Muscle layer of colon (tissue), 2 donors: ENCODE results near the gene OPTC.
"Not testable (repeated sequence)": the region's sequence is repeated elsewhere in the genome, so short reads cannot be mapped to it uniquely, and the experiment has no call there.

Source experiments
- H3K27ac ChIP-seq: one replicate; pipeline ENCODE4 v1.7.0; 2013; ENCODE audit warnings: low read depth, mild to moderate bottlenecking, low read length, moderate library complexity
- H3K27me3 ChIP-seq, 2 donors: one replicate each; pipeline ENCODE4 v1.7.0; 2013; ENCODE audit warnings: low read length in 2 of 2, mild to moderate bottlenecking in 2 of 2; ENCODE audit not compliant: insufficient read depth in 2 of 2, control insufficient read depth in 1 of 2
- H3K36me3 ChIP-seq: one replicate; pipeline ENCODE4 v1.7.0; 2013; ENCODE audit warnings: mild to moderate bottlenecking, low read length; ENCODE audit not compliant: insufficient read depth
- H3K4me1 ChIP-seq: one replicate; pipeline ENCODE4 v1.7.0; 2013; ENCODE audit warnings: mild to moderate bottlenecking, low read length; ENCODE audit not compliant: insufficient read depth
- H3K4me3 ChIP-seq, 2 donors: one replicate each; pipeline ENCODE4 v1.7.0; 2013; ENCODE audit warnings: low read length in 2 of 2, low read depth in 1 of 2, mild to moderate bottlenecking in 1 of 2, moderate library complexity in 1 of 2
- H3K9ac ChIP-seq: one replicate; pipeline ENCODE4 v1.7.0; 2013; ENCODE audit warnings: low read length
- H3K9me3 ChIP-seq: one replicate; pipeline ENCODE4 v1.7.0; 2013; ENCODE audit warnings: mild to moderate bottlenecking, low read length
- donor health status: abdominal sarcoma.
- donor health status: Adenocarcinoma of cecum.

The OPTC gene, protein sequence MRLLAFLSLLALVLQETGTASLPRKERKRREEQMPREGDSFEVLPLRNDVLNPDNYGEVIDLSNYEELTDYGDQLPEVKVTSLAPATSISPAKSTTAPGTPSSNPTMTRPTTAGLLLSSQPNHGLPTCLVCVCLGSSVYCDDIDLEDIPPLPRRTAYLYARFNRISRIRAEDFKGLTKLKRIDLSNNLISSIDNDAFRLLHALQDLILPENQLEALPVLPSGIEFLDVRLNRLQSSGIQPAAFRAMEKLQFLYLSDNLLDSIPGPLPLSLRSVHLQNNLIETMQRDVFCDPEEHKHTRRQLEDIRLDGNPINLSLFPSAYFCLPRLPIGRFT

DNA sequence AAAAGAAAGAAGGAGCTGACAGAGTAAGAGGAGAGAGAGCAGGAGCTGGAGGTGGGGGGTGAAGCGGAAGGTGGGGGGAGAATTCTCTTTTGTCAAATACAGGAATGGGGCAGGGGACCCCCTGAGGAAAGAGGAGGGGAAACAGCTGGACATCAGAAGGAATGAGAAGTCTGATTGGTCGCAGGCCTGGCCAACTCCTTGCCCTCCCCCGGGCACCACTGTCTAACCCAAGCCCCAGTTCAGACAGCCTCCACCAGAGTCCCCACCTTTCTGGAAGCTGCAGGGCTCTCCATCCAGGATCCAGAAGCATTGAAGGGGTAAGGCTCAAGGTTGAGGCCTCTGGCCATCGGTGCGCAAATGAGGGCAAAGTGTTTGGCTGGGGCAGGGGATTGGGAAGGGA is at the start of gene OPTC:
TSS of gene OPTC (plus strand) at position 253 of the 400 bp plus-strand sequence. CDS start 1,853 bp downstream, outside the sequence.
- Histone ChIP-seq H3K27me3 (no peaks in the 10 kb centered on the region), H3K4me1 (no peaks in the 10 kb centered on the region), H3K4me3 (no peak within 1 kb of the TSS), H3K27ac (no peak within 1 kb of the TSS), H3K9ac (no peak within 1 kb of the TSS), H3K9me3 (no peaks in the 10 kb centered on the region), H3K36me3 (peaks cover 7% of the 10 kb centered on the region)

DNA sequence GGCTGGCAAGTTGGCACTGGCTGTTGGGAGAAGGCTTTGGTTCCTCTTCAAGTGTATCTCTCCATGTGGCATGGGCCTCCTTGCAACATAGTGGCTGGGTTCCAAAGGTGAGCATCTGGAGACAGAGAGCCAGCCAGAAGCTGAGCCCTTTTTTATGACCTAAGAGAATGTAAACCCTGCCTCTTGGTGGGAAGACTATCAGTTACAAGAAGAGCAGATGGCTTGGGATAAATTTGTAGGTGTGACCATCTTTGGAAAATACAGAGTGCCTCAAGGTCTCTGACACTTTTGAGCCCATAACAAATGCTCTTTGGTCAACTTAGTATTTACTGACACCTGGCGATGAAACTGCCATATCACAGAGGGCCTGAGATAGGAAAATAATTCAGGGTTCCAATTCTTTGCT is 49.8 kb upstream of the OPTC start:
- Histone ChIP-seq H3K36me3 (no peaks in the 10 kb centered on the region), H3K4me3 (no peak overlapping the region), H3K4me1 (peaks cover 69% of the 10 kb centered on the region), H3K9me3 (peaks cover 9% of the 10 kb centered on the region), H3K27me3 (no peaks in the 10 kb centered on the region), H3K27ac (no peak overlapping the region), H3K9ac (no peak overlapping the region)

DNA sequence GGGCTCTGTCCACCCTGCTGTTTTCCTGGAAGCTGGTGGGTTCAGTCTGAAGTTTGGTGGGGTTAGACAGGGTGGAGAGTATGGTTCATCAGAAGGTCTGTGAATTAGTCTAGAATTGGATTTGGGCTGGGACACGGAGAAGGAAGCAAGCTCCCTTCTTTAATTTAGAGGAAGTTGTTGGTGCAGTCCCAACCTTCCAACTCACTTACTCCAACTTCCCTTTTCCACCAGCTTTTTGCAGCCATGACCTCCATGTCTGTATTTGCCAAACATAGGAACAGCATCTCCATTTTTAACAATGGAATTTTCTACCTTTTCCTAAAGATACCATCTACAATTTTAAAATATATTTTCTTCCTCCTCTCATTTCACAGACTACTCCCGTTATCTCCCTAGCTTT is 46.8 kb upstream of the OPTC start:
- Histone ChIP-seq H3K4me3 (no peak overlapping the region), H3K36me3 (no peaks in the 10 kb centered on the region), H3K4me1 (peaks cover 53% of the 10 kb centered on the region), H3K9ac (no peak overlapping the region), H3K27me3 (no peaks in the 10 kb centered on the region), H3K9me3 (peaks cover 9% of the 10 kb centered on the region), H3K27ac (no peak overlapping the region)

DNA sequence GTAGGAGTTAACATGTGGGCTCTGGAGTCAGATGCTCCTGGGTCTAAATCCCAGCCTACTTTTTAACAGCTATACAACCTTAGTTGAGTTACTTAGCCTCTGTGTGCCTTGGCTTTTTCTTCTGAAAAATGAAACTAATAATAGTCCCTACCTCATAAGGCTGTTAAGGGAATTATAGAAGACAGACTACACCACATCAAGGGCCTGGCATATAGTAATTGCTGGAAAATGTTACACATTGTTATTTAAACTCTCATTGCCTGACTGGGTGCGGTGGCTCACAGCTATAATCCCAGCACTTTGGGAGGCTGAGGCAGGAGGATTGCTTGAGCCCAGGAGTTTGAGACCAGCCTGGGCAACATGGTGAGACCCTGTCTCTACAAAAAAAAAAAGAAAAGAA is 46.4 kb upstream of the OPTC start:
- H3K4me1 ChIP-seq, result peaks cover 53% of the 10 kb centered on the region
- H3K9me3 ChIP-seq, H3K27ac ChIP-seq, H3K27me3 ChIP-seq, H3K9ac ChIP-seq, H3K4me3 ChIP-seq, H3K36me3 ChIP-seq: not testable (repeated sequence)

DNA sequence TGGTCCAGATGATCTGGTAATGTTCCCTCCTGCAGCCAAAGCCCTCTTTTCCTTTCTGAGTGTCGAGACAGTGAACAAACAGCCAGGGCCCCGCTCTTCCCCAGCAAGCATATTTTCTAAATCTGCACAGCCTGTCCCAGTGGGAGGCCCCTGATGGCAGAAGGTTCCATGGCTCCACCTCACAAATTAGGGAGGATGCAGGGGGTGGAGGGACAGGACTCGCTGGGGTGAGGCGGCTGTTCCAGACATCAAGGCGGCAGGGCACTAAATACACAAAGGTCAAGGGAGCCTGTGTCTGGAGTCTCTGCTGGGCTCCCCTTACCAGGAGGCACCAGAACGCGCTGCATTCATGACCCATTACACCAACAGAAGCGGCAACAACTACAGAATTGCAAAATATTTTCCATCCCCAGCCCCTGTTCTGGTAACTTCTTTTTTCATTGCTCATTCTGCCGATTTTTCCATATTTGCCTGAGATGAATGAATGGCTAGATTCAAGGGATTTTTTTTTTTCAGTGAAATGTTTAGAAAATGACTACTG is 45.4 kb upstream of the OPTC start:
- Histone ChIP-seq H3K4me1 (peaks cover 50% of the 10 kb centered on the region), H3K27me3 (no peaks in the 10 kb centered on the region), H3K9me3 (peaks cover 9% of the 10 kb centered on the region), H3K4me3 (no peak overlapping the region), H3K36me3 (no peaks in the 10 kb centered on the region), H3K9ac (no peak overlapping the region), H3K27ac (no peak overlapping the region)

DNA sequence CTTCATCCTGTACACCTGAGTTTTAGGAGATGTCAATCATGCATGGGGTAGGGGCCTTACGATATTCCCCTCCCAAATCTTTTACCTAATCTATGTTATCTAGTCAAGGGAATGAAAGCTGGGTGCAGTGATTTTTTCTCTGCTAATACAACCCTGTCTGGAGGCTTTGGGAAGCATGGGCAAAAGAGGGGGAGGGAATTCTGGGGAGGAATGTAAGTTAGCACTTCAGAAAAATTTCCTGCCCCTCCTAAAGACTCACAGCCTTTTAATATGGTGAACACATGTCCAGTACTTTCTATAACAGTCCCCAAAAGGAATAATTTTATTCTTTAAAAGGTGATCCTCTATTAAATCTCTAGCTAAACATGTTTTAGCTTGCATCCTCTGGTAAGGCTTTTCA is 44.0 kb upstream of the OPTC start:
- peaks cover 8% of the 10 kb centered on the region for H3K9me3 ChIP-seq
- H3K4me3 ChIP-seq, result no peak overlapping the region
- H3K36me3 ChIP-seq, result no peaks in the 10 kb centered on the region
- H3K9ac ChIP-seq, result no peak overlapping the region
- H3K27me3 ChIP-seq, result no peaks in the 10 kb centered on the region
- H3K4me1 ChIP-seq, result peaks cover 45% of the 10 kb centered on the region
- no peak overlapping the region for H3K27ac ChIP-seq

DNA sequence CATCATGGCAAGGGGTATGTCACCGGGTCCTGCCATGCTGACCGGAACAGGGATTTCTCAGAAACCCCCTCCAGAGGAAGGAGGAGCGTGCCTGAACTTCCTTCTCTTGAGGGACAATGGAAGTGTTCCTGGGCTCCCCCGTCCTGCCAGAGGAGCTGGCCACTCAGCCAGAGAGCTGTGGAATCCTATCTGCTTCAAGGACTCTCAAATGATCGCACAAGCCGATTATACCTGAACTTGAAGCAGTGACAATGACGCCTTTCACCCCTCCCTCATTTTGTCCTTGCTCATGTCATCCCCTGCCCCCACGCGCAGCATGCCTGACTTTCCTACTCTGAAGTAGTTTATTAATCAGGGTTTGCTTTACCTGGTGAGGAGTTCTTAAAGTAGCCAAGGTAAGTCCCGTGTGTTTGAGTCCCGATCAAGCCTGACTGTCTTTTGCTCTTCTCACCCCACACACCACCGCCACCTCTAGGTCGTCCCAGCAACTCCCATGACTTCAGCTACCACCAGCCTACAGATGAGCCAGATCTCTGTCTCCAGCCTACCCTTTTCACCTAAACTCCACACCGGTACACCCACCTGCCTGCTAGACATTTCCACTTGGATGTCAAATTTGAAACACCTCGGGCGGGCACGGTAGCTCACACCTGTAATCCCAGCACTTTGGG is 43.3 kb upstream of the OPTC start:
- H3K4me1 ChIP-seq, result peaks cover 45% of the 10 kb centered on the region
- H3K9me3 ChIP-seq, result peaks cover 2% of the 10 kb centered on the region
- H3K27ac ChIP-seq, result no peak overlapping the region
- H3K9ac ChIP-seq, result no peak overlapping the region
- H3K27me3 ChIP-seq, result no peaks in the 10 kb centered on the region
- no peaks in the 10 kb centered on the region for H3K36me3 ChIP-seq
- no peak overlapping the region for H3K4me3 ChIP-seq

DNA sequence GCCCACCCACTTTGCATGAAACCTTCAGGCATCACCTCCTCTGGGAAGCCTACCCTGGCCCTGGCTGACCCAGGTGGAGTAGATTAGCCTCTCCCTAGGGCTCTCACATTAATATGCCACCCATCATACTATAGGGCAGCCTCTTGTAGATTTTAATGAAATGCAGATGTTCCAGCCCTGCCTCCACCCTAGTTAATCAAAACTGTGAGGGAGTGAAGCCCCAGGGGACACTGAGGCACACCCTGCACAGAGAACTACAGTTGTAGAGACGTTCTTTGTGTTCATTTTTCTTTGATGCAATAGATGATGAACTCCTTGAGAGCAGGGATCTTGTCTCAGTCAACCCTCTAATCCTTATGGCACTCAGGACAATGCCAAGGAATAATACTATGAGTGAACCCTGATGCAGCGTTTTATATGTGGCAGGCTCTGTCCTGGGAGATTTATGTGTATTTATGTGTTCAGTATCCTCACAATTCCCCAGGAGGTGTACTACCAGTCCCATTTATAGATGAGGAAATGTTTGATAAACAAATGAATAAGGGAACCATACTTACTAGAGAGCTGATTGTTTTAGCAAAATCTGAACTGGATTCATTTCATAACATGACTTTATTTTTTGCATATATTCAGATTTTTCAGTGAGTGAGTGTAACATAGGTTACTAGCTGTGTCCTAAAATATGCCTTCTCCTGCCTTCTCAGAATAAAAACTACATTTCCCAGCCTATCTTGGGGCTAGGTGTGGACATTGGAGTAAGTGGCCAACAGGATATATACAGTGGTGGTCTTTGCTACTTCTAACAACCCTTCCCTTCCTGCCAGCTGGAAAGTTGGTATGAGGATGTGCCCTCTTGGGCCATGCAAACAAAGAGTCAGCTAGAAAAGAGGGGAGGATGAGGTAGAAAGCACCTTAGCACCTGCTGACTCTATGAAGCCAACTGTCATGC is 41.8 kb upstream of the OPTC start:
- Histone ChIP-seq H3K36me3 (no peaks in the 10 kb centered on the region), H3K4me3 (no peak overlapping the region), H3K9ac (no peak overlapping the region), H3K4me1 (peaks cover 41% of the 10 kb centered on the region), H3K27me3 (no peaks in the 10 kb centered on the region), H3K27ac (no peak overlapping the region), H3K9me3 (no peaks in the 10 kb centered on the region)

DNA sequence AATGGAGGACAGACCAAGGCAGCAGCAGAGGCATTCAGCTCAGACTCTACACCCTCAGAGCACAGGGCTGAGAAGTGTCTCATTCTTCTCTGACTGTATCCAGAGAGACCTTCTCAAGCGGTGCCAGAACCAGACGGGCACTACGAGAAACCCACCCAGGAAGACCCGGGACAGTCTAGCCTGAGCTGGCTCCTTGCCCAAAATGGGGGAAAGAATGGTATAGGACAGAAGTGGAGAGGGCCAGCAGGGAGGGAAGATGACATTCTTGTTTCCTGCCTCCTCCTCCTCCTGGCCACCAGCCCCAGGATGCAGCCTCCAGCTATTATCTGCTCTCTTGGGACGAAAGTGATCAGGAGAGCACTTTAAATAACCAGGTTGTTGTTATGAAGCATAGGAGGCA is 40.9 kb upstream of the OPTC start:
- H3K4me1 ChIP-seq, result peaks cover 32% of the 10 kb centered on the region
- H3K9me3 ChIP-seq, result no peaks in the 10 kb centered on the region
- H3K27ac ChIP-seq, result no peak overlapping the region
- H3K4me3 ChIP-seq, result no peak overlapping the region
- no peak overlapping the region for H3K9ac ChIP-seq
- H3K36me3 ChIP-seq, result no peaks in the 10 kb centered on the region
- H3K27me3 ChIP-seq, result no peaks in the 10 kb centered on the region

DNA sequence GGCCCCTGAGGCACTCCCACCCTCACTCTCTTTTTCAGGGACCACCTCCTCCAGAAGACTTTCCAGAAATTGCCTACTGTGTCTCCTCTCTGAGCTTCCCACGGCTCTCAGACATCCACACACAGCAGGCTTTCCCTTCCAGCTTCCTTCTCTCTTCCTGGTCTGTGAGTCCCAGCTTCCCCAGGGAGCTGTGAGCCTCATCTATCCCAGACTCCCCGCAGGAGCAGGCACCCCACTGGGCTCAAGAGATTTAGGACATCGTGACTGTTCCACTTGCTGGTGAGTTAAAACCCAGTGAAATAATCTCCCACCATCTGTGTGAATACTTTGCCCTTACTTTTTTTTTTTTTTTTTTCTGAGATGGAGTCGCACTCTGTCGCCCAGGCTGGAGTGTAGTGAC is 40.3 kb upstream of the OPTC start:
- H3K4me3 ChIP-seq, result no peak overlapping the region
- peaks cover 26% of the 10 kb centered on the region for H3K4me1 ChIP-seq

DNA sequence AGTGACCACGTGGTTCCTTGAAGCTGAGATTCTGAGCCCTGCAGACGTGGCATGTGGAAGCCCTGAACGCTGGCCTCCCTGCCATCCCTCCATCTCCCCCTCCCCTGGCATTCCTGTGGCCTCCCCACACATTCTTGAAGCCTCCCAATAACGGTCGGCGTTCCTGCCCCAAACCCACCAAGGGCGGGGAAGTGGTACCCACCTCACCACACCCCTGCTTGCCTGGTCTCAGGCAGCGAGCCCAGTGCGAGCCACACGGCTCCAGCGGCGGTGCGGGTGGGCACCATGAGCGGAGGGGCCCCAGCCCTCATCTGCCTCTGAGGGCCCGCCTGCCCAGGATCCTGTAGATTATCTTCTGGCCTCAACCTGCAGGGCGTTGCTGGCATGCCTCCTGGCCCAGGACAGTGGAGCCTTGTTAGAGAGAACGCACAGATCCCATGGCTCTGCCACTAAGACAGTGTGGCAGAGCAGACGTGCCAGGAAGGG is 38.9 kb upstream of the OPTC start:
- Histone ChIP-seq H3K4me1 (peaks cover 22% of the 10 kb centered on the region), H3K9me3 (no peaks in the 10 kb centered on the region), H3K27me3 (no peaks in the 10 kb centered on the region), H3K27ac (no peak overlapping the region), H3K4me3 (no peak overlapping the region), H3K36me3 (no peaks in the 10 kb centered on the region), H3K9ac (no peak overlapping the region)

More for the DNA sequence above, 40.3 kb upstream of the OPTC start:
- H3K9ac ChIP-seq, result no peak overlapping the region
- no peaks in the 10 kb centered on the region for H3K36me3 ChIP-seq
- no peaks in the 10 kb centered on the region for H3K9me3 ChIP-seq
- no peak overlapping the region for H3K27ac ChIP-seq
- no peaks in the 10 kb centered on the region for H3K27me3 ChIP-seq
